Measurements from ENCODE around the gene KCNIP1. TPM values are rescaled to one million over a fixed set of nuclear protein-coding genes. Genes with fewer than 3 reads are reported as not detected.

Gene KCNIP1
- total RNA-seq, 1 experiment from 2014 or later, result not detected

- no peak overlapping the region for H3K4me2 ChIP-seq (ENCODE audit: low read length)
Observed at GRCh38 chr5:170769898-170770416, 266.1 kb downstream of the KCNIP1 start.

GRCh38 chr5:170771496-170771895 lies 267.7 kb downstream of the KCNIP1 start:
- Histone ChIP-seq H3K4me1 (ENCODE audit: insufficient read depth, low read length) (no peaks in the 10 kb centered on the region), H3K9me2 (replicated peaks; ENCODE audit: low read length) (no peaks in the 10 kb centered on the region), H3K36me3 (ENCODE audit: low read depth, low read length) (no peaks in the 10 kb centered on the region), H3K27me3 (ENCODE audit: low read length) (peaks cover 16% of the 10 kb centered on the region), H3K9me3 (ENCODE audit: low read length) (no peaks in the 10 kb centered on the region), H2AFZ (ENCODE audit: low read length) (no peak overlapping the region), H3K4me3 (ENCODE audit: low read length) (no peak overlapping the region), H3K9ac (ENCODE audit: low read length) (no peak overlapping the region), H3K27ac (ENCODE audit: low read length) (no peak overlapping the region), H4K20me1 (ENCODE audit: low read length) (no peaks in the 10 kb centered on the region), H3K4me2 (ENCODE audit: low read length) (no peak overlapping the region), H3K79me2 (ENCODE audit: low read length) (no peaks in the 10 kb centered on the region), H3F3A (ENCODE audit: low read length, unreplicated experiment) (no peaks in the 10 kb centered on the region)
- CTCF ChIA-PET, result no interaction called here
- BruUV-seq (replicated peaks), result no TSS peak
- POLR2A ChIA-PET (ENCODE audit: unreplicated experiment), result no interaction called here
- intact Hi-C loops (cut with micrococcal nuclease), result no loop called here
- ATAC-seq (no peak), DNase-seq (no peak)
- TF ChIP-seq EZH2phosphoT487 (IDR thresholded peaks at IDR 0.05; ENCODE audit: borderline replicate concordance, low read length) (no peak), EZH2 (IDR thresholded peaks at IDR 0.05; ENCODE audit: low read length, unreplicated experiment) (no peak), CTCF (conservative IDR thresholded peaks at IDR 0.05; ENCODE audit: low read depth, low read length) (no peak)

More at GRCh38 chr5:170769898-170770416, 266.1 kb downstream of the KCNIP1 start:
- H3K9me3 ChIP-seq (ENCODE audit: low read length), result no peaks in the 10 kb centered on the region
- DNase-seq (no peak), ATAC-seq (no peak)
- intact Hi-C loops (cut with micrococcal nuclease), result no loop called here
- CTCF ChIA-PET, result no interaction called here
- H3K4me1 ChIP-seq (ENCODE audit: insufficient read depth, low read length), result no peaks in the 10 kb centered on the region
- H4K20me1 ChIP-seq (ENCODE audit: low read length), result no peaks in the 10 kb centered on the region
- H2AFZ ChIP-seq (ENCODE audit: low read length), result no peak overlapping the region
- no peaks in the 10 kb centered on the region for H3F3A ChIP-seq (ENCODE audit: low read length, unreplicated experiment)
- no peak overlapping the region for H3K27ac ChIP-seq (ENCODE audit: low read length)
- H3K4me3 ChIP-seq (ENCODE audit: low read length), result no peak overlapping the region
- H3K9me2 ChIP-seq (replicated peaks; ENCODE audit: low read length), result no peaks in the 10 kb centered on the region
- BruUV-seq (replicated peaks), result no TSS peak
- no peak overlapping the region for H3K9ac ChIP-seq (ENCODE audit: low read length)
- POLR2A ChIA-PET (ENCODE audit: unreplicated experiment), result no interaction called here
- no peaks in the 10 kb centered on the region for H3K79me2 ChIP-seq (ENCODE audit: low read length)
- no peak for TF ChIP-seq EZH2 (IDR thresholded peaks at IDR 0.05; ENCODE audit: low read length, unreplicated experiment)
- TF ChIP-seq CTCF (conservative IDR thresholded peaks at IDR 0.05; ENCODE audit: low read depth, low read length), result no peak
- TF ChIP-seq EZH2phosphoT487 (IDR thresholded peaks at IDR 0.05; ENCODE audit: borderline replicate concordance, low read length), result no peak
- no peaks in the 10 kb centered on the region for H3K36me3 ChIP-seq (ENCODE audit: low read depth, low read length)
- peaks cover 16% of the 10 kb centered on the region for H3K27me3 ChIP-seq (ENCODE audit: low read length)

GRCh38 chr5:170773024-170773985 lies 269.5 kb downstream of the KCNIP1 start:
- Histone ChIP-seq H3K9me3 (ENCODE audit: low read length) (no peaks in the 10 kb centered on the region), H3K9me2 (replicated peaks; ENCODE audit: low read length) (no peaks in the 10 kb centered on the region), H3K27me3 (ENCODE audit: low read length) (peaks cover 13% of the 10 kb centered on the region), H3K36me3 (ENCODE audit: low read depth, low read length) (no peaks in the 10 kb centered on the region), H3K4me1 (ENCODE audit: insufficient read depth, low read length) (no peaks in the 10 kb centered on the region), H3K4me3 (ENCODE audit: low read length) (no peak overlapping the region), H3F3A (ENCODE audit: low read length, unreplicated experiment) (no peaks in the 10 kb centered on the region), H4K20me1 (ENCODE audit: low read length) (no peaks in the 10 kb centered on the region), H3K27ac (ENCODE audit: low read length) (no peak overlapping the region), H2AFZ (ENCODE audit: low read length) (no peak overlapping the region), H3K79me2 (ENCODE audit: low read length) (no peaks in the 10 kb centered on the region), H3K4me2 (ENCODE audit: low read length) (no peak overlapping the region), H3K9ac (ENCODE audit: low read length) (no peak overlapping the region)
- no TSS peak for BruUV-seq (replicated peaks)
- ChIA-PET CTCF (no interaction called here), POLR2A (ENCODE audit: unreplicated experiment) (no interaction called here)
- ATAC-seq (no peak), DNase-seq (no peak)
- intact Hi-C loops (cut with micrococcal nuclease), result no loop called here
- no peak for TF ChIP-seq EZH2 (IDR thresholded peaks at IDR 0.05; ENCODE audit: low read length, unreplicated experiment)
- no peak for TF ChIP-seq CTCF (conservative IDR thresholded peaks at IDR 0.05; ENCODE audit: low read depth, low read length)
- no peak for TF ChIP-seq EZH2phosphoT487 (IDR thresholded peaks at IDR 0.05; ENCODE audit: borderline replicate concordance, low read length)

Measured in PC-3 (cell line).